Colon (tissue), 2 donors: ENCODE results near the gene AMOT.

Experiments
- FAIRE-seq: peaks from 2 replicates; lab custom pipeline; 2012; peaks lifted over from hg19 to GRCh38; lab: Jason Lieb, UNC
- donor health status: control.
- donor health status: control.

Gene AMOT

DNA sequence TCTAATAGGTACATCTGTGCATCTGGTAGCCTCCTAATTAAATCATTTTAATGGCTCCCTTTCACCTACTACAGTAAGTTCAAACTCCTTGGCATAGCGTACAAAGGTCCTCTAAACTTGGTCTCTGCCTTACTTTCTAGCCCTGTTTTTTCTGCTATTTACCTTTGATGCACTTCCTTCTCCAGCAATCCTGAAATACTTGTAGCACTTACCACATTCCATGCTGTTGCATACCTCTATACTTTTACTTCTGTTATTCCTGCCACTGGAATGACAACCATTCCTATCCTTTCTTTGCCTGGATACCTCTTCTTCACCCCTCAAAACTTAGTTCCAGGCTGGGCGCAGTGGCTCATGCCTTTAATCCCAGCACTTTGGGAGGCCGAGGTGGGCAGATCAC lies 104.3 kb downstream of the AMOT start:
- no peak for FAIRE-seq

DNA sequence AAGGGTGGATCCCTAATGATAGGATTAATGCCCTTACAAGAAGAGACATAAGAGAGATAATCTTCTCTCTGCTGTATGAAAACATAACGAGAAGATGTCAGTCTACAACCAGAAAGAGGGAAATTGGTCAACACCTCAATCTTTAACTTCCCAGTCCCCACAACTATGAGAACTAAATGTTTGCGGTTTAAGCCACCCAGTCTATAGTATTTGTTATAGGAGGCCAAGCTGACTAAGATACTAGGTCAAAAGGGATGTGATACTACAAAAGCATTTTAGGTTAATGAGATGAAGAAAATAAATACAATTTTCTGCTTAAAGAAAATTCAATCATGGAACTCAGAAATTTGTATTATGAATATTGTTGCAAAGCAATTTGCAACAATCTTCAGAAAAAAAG lies 105.5 kb downstream of the AMOT start:
- FAIRE-seq, result no peak

GRCh38 chrX:112734290-112734689 lies 106.3 kb downstream of the AMOT start:
- no peak for FAIRE-seq

GRCh38 chrX:112731793-112732192 lies 108.8 kb downstream of the AMOT start:
- peak; percentile 95 for FAIRE-seq
